Esophagus squamous epithelium (tissue), 5 donors: Measurements from ENCODE around the gene EPB41L5. TPM values are rescaled to one million over a fixed set of nuclear protein-coding genes. Genes with fewer than 3 reads are reported as not detected.

Source experiments
- DNase-seq: peaks from one replicate; lab custom pipeline; 2025; lab: John Stamatoyannopoulos, UW
- H3K27ac ChIP-seq, 4 donors: fragments of 200-600 bp; sonication (generic); one replicate each; pipeline ENCODE4 v1.5.1; 2016 to 2019; ENCODE audit warnings: mild to moderate bottlenecking in 1 of 4
- H3K27me3 ChIP-seq, 4 donors: fragments of 200-600 bp; sonication (generic); 1 replicate in 3 of 4; 2 replicates in 1 of 4; pipeline versions ENCODE4 v1.5.1 to v1.6.0; 2017 to 2021; ENCODE audit warnings: antibody characterized with exemption in 1 of 4
- H3K36me3 ChIP-seq, 3 donors: fragments of 200-600 bp; sonication (generic); one replicate each; pipeline ENCODE4 v1.5.1; 2016 to 2019
- H3K4me1 ChIP-seq, 3 donors: fragments of 200-600 bp; sonication (generic); one replicate each; pipeline ENCODE4 v1.5.1; 2017 to 2019
- H3K4me3 ChIP-seq, 4 donors: fragments of 200-600 bp; sonication (generic); 1 replicate in 3 of 4; 2 replicates in 1 of 4; pipeline ENCODE4 v1.5.1; 2016 to 2019; ENCODE audit warnings: mild to moderate bottlenecking in 2 of 4, moderate library complexity in 1 of 4
- H3K9me3 ChIP-seq, 3 donors: fragments of 200-600 bp; sonication (generic); one replicate each; pipeline ENCODE4 v1.5.1; 2016 to 2019
- CTCF ChIP-seq, 6 experiments: fragments of 450-650 bp in 4 of 6; fragments of 200-600 bp in 2 of 6; sonication (generic) in 2 of 6; IDR thresholded peaks; one replicate each; pipeline ENCODE4 v1.5.1; 2016 to 2019; ENCODE audit warnings: antibody characterized with exemption in 6 of 6, mild to moderate bottlenecking in 4 of 6, moderate library complexity in 4 of 6
- POLR2A ChIP-seq, 4 donors: fragments of 450-650 bp; IDR thresholded peaks; one replicate each; pipeline ENCODE4 v1.6.1; 2017; ENCODE audit warnings: antibody characterized with exemption in 4 of 4, mild to moderate bottlenecking in 4 of 4, moderate library complexity in 3 of 4
- WGBS, 2 donors: methylation state at CpG; one replicate each; pipeline ENCODE4 v1.1.5; 2018; 5-methylcytosine and 5-hydroxymethylcytosine counted together
- intact Hi-C: fragments of 100-400 bp; cut with DNase I; formaldehyde crosslinking; loops from one replicate; pipeline ENCODE4 v1.15.0; 2022
- total RNA-seq, 4 donors: library from RNA; depleted of rRNA; stranded (reverse); fragments of >200 nt; gene quantifications; one replicate each; pipeline ENCODE4 v1.1.0, GENCODE V29; 2016
- donor health status: DM: yes; HTN: yes; CAD: no.

The EPB41L5 gene
- total RNA-seq, 4 donors from 2014 or later = 12.2 to 26.3 (median 19.4) TPM

GRCh38 chr2:120204945-120205670 is 192.2 kb downstream of the EPB41L5 start:
- Histone ChIP-seq H3K36me3 (no peaks in the 10 kb centered on the region), H3K9me3 (no peaks in the 10 kb centered on the region), H3K4me3 (no peak overlapping the region), H3K27me3 (no peaks in the 10 kb centered on the region), H3K27ac (no peak overlapping the region), H3K4me1 (peaks cover 0 to 11% (median 0%) of the 10 kb centered on the region in 3 donors)
- TF ChIP-seq CTCF (IDR thresholded peaks at IDR 0.05) (no peak), POLR2A (IDR thresholded peaks at IDR 0.05) (no peak)
- 96% methylated on average over 4 of the region's 12 CpGs; no CpG with 5 or more reads in 1 of the 2 donors for WGBS, 2 donors
- intact Hi-C loops = no loop called here
- DNase-seq = no peak

- 75 to 91% methylated on average over 2 to 8 of the region's 8 CpGs for WGBS, 2 donors
- TF ChIP-seq CTCF (IDR thresholded peaks at IDR 0.05) (peak in 4 of 6 experiments; percentile 16 to 43 (median 24)), POLR2A (IDR thresholded peaks at IDR 0.05) (no peak)
- Histone ChIP-seq H3K4me1 (peaks cover 0 to 14% (median 3%) of the 10 kb centered on the region in 3 donors), H3K36me3 (no peaks in the 10 kb centered on the region), H3K4me3 (no peak overlapping the region), H3K27ac (no peak overlapping the region), H3K27me3 (no peaks in the 10 kb centered on the region), H3K9me3 (no peaks in the 10 kb centered on the region)
- no peak for DNase-seq
- intact Hi-C loops = no loop called here
Measured at GRCh38 chr2:120206022-120206581, 193.2 kb downstream of the EPB41L5 start.

- Histone ChIP-seq H3K27ac (no peak overlapping the region), H3K27me3 (no peaks in the 10 kb centered on the region), H3K9me3 (no peaks in the 10 kb centered on the region), H3K4me3 (no peak overlapping the region), H3K36me3 (no peaks in the 10 kb centered on the region), H3K4me1 (peaks cover 0 to 8% (median 3%) of the 10 kb centered on the region in 3 donors)
- TF ChIP-seq POLR2A (IDR thresholded peaks at IDR 0.05) = no peak
- no peak for TF ChIP-seq CTCF (IDR thresholded peaks at IDR 0.05)
- DNase-seq = no peak
- 89 to 96% methylated on average over 5 to 9 of the region's 10 CpGs for WGBS, 2 donors
- intact Hi-C loops = no loop called here
Measured at GRCh38 chr2:120208381-120209353, 195.8 kb downstream of the EPB41L5 start.

GRCh38 chr2:120209427-120210269 is 196.8 kb downstream of the EPB41L5 start:
- intact Hi-C loops = no loop called here
- WGBS, 2 donors = 69 to 72% methylated on average over 7 to 10 of the region's 12 CpGs
- no peak for TF ChIP-seq CTCF (IDR thresholded peaks at IDR 0.05)
- Histone ChIP-seq H3K36me3 (no peaks in the 10 kb centered on the region), H3K4me3 (no peak overlapping the region), H3K27ac (no peak overlapping the region), H3K4me1 (peaks cover 0 to 7% (median 3%) of the 10 kb centered on the region in 3 donors), H3K9me3 (no peaks in the 10 kb centered on the region), H3K27me3 (no peaks in the 10 kb centered on the region)
- DNase-seq = no peak
